Effector memory CD4-positive, alpha-beta T cell (primary cell): ENCODE measurements around the gene VAMP3.

Source experiments
- DNase-seq, 3 donors: peaks; one replicate each; pipeline ENCODE4 v3.0.0-alpha.2; 2020
- H3K27ac ChIP-seq: 2 replicates; pipeline ENCODE4 v1.7.0; 2013; ENCODE audit warnings: mild to moderate bottlenecking, low read length, moderate library complexity; ENCODE audit not compliant: insufficient read depth, poor library complexity, severe bottlenecking
- H3K27me3 ChIP-seq: replicated peaks from 2 replicates; pipeline ENCODE4 v1.7.0; 2013; ENCODE audit warnings: mild to moderate bottlenecking, low read length; ENCODE audit not compliant: insufficient read depth, control insufficient read depth, poor library complexity, severe bottlenecking
- H3K36me3 ChIP-seq: 2 replicates; pipeline ENCODE4 v1.7.0; 2013; ENCODE audit warnings: mild to moderate bottlenecking, low read length, moderate library complexity; ENCODE audit not compliant: control insufficient read depth, insufficient read depth
- H3K4me1 ChIP-seq: 2 replicates; pipeline ENCODE4 v1.7.0; 2013; ENCODE audit warnings: low read length, mild to moderate bottlenecking; ENCODE audit not compliant: control insufficient read depth, insufficient read depth, poor library complexity, severe bottlenecking
- H3K4me3 ChIP-seq: 2 replicates; pipeline ENCODE4 v1.7.0; 2013; ENCODE audit warnings: low read length, low read depth, mild to moderate bottlenecking; ENCODE audit not compliant: insufficient read depth, poor library complexity, severe bottlenecking
- H3K9me3 ChIP-seq: 2 replicates; pipeline ENCODE4 v1.7.0; 2013; ENCODE audit warnings: mild to moderate bottlenecking, low read length, moderate library complexity; ENCODE audit not compliant: control insufficient read depth

The VAMP3 gene

GRCh38 chr1:7744882-7745281 is 26.2 kb upstream of the VAMP3 start:
- Histone ChIP-seq H3K9me3 (no peaks in the 10 kb centered on the region), H3K4me1 (no peaks in the 10 kb centered on the region), H3K4me3 (no peak overlapping the region), H3K27me3 (no peaks in the 10 kb centered on the region), H3K27ac (no peak overlapping the region), H3K36me3 (no peaks in the 10 kb centered on the region)
- no peak for DNase-seq

GRCh38 chr1:7745783-7746182 is 25.3 kb upstream of the VAMP3 start:
- no peak for DNase-seq

GRCh38 chr1:7747605-7748004 is 23.5 kb upstream of the VAMP3 start:
- H3K27me3 ChIP-seq, result no peaks in the 10 kb centered on the region
- no peak overlapping the region for H3K4me3 ChIP-seq
- H3K36me3 ChIP-seq, result no peaks in the 10 kb centered on the region
- DNase-seq, result no peak
- no peaks in the 10 kb centered on the region for H3K9me3 ChIP-seq
- H3K4me1 ChIP-seq, result no peaks in the 10 kb centered on the region
- H3K27ac ChIP-seq, result no peak overlapping the region

More at GRCh38 chr1:7745783-7746182, 25.3 kb upstream of the VAMP3 start:
- Histone ChIP-seq H3K27ac (no peak overlapping the region), H3K4me1 (no peaks in the 10 kb centered on the region), H3K9me3 (no peaks in the 10 kb centered on the region), H3K4me3 (no peak overlapping the region), H3K27me3 (no peaks in the 10 kb centered on the region), H3K36me3 (no peaks in the 10 kb centered on the region)

GRCh38 chr1:7749126-7749525 is 22.0 kb upstream of the VAMP3 start:
- Histone ChIP-seq H3K4me3 (no peak overlapping the region), H3K27me3 (no peaks in the 10 kb centered on the region), H3K4me1 (no peaks in the 10 kb centered on the region), H3K36me3 (no peaks in the 10 kb centered on the region), H3K27ac (no peak overlapping the region), H3K9me3 (no peaks in the 10 kb centered on the region)
- no peak for DNase-seq

GRCh38 chr1:7751174-7751573 is 19.9 kb upstream of the VAMP3 start:
- Histone ChIP-seq H3K4me3 (no peak overlapping the region), H3K9me3 (no peaks in the 10 kb centered on the region), H3K27me3 (no peaks in the 10 kb centered on the region), H3K27ac (no peak overlapping the region), H3K36me3 (no peaks in the 10 kb centered on the region), H3K4me1 (no peaks in the 10 kb centered on the region)
- DNase-seq, result no peak

- Histone ChIP-seq H3K4me1 (no peaks in the 10 kb centered on the region), H3K9me3 (no peaks in the 10 kb centered on the region), H3K36me3 (no peaks in the 10 kb centered on the region), H3K27me3 (no peaks in the 10 kb centered on the region), H3K4me3 (no peak overlapping the region), H3K27ac (no peak overlapping the region)
- peak; percentile 6 to 47 (median 19) for DNase-seq
Observed at GRCh38 chr1:7752512-7753417, 18.3 kb upstream of the VAMP3 start.

- no peak overlapping the region for H3K27ac ChIP-seq
- DNase-seq, result no peak
- H3K4me3 ChIP-seq, result no peak overlapping the region
- no peaks in the 10 kb centered on the region for H3K4me1 ChIP-seq
- no peaks in the 10 kb centered on the region for H3K36me3 ChIP-seq
- no peaks in the 10 kb centered on the region for H3K27me3 ChIP-seq
- no peaks in the 10 kb centered on the region for H3K9me3 ChIP-seq
Observed at GRCh38 chr1:7753641-7754040, 17.5 kb upstream of the VAMP3 start.

- Histone ChIP-seq H3K36me3 (no peaks in the 10 kb centered on the region), H3K4me1 (no peaks in the 10 kb centered on the region), H3K4me3 (no peak overlapping the region), H3K9me3 (no peaks in the 10 kb centered on the region), H3K27me3 (no peaks in the 10 kb centered on the region), H3K27ac (no peak overlapping the region)
- no peak for DNase-seq
Observed at GRCh38 chr1:7754234-7754633, 16.9 kb upstream of the VAMP3 start.

- no peak for DNase-seq
- Histone ChIP-seq H3K36me3 (no peaks in the 10 kb centered on the region), H3K27ac (no peak overlapping the region), H3K4me1 (no peaks in the 10 kb centered on the region), H3K27me3 (no peaks in the 10 kb centered on the region), H3K4me3 (no peak overlapping the region), H3K9me3 (no peaks in the 10 kb centered on the region)
Observed at GRCh38 chr1:7755448-7755847, 15.6 kb upstream of the VAMP3 start.

- Histone ChIP-seq H3K4me3 (no peak overlapping the region), H3K36me3 (no peaks in the 10 kb centered on the region), H3K27ac (no peak overlapping the region), H3K4me1 (no peaks in the 10 kb centered on the region), H3K27me3 (no peaks in the 10 kb centered on the region), H3K9me3 (no peaks in the 10 kb centered on the region)
- no peak for DNase-seq
Observed at GRCh38 chr1:7760245-7760644, 10.9 kb upstream of the VAMP3 start.
